Measurements from ENCODE around the gene MFAP4. TPM values are rescaled to one million over a fixed set of nuclear protein-coding genes. Genes with fewer than 3 reads are reported as not detected.

Gene MFAP4
- total and polyA plus RNA-seq, 8 donors = 1.2 to 25.5 (median 11.5) TPM

DNA sequence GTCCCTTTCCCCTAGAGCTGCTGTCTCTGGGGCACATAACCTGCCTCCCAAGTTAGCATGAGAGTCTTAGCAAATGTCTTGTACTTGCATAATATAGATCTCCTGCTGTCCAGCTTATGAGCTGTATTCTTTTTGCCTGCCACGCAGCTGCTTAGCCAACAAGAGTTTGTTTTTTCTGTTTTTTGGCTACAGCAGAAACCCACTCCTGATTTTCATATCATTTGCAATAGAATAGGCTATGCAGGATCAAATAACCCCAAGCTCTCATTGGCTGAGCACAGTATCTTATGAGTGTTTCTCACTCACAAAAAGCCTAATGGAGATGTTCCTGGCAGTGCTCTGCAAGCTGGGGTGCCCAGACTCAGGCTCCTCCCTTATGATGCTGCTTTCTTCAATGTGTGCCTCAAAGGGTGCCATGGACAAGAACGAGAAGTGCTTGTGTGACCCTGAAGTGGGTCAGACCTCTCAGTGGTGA lies 47.6 kb downstream of the MFAP4 start:
- WGBS, 2 donors = 79 to 82% methylated on average over 2 of the region's 2 CpGs
- DNase-seq = peak in 1 of 6 donors; percentile 2
- Histone ChIP-seq H3K9me3 (no peaks in the 10 kb centered on the region), H3K36me3 (peaks cover 0 to 3% (median 0%) of the 10 kb centered on the region in 3 donors), H3K4me1 (peaks cover 0 to 3% (median 0%) of the 10 kb centered on the region in 3 donors), H3K4me3 (no peak overlapping the region), H3K27me3 (no peaks in the 10 kb centered on the region), H3K27ac (no peak overlapping the region)
- ATAC-seq = no peak
- no peak for FAIRE-seq
- intact Hi-C loops (cut with DNase I) = no loop called here
- TF ChIP-seq, protein P1, sequence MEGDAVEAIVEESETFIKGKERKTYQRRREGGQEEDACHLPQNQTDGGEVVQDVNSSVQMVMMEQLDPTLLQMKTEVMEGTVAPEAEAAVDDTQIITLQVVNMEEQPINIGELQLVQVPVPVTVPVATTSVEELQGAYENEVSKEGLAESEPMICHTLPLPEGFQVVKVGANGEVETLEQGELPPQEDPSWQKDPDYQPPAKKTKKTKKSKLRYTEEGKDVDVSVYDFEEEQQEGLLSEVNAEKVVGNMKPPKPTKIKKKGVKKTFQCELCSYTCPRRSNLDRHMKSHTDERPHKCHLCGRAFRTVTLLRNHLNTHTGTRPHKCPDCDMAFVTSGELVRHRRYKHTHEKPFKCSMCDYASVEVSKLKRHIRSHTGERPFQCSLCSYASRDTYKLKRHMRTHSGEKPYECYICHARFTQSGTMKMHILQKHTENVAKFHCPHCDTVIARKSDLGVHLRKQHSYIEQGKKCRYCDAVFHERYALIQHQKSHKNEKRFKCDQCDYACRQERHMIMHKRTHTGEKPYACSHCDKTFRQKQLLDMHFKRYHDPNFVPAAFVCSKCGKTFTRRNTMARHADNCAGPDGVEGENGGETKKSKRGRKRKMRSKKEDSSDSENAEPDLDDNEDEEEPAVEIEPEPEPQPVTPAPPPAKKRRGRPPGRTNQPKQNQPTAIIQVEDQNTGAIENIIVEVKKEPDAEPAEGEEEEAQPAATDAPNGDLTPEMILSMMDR (IDR thresholded peaks at IDR 0.05) = no peak

DNA sequence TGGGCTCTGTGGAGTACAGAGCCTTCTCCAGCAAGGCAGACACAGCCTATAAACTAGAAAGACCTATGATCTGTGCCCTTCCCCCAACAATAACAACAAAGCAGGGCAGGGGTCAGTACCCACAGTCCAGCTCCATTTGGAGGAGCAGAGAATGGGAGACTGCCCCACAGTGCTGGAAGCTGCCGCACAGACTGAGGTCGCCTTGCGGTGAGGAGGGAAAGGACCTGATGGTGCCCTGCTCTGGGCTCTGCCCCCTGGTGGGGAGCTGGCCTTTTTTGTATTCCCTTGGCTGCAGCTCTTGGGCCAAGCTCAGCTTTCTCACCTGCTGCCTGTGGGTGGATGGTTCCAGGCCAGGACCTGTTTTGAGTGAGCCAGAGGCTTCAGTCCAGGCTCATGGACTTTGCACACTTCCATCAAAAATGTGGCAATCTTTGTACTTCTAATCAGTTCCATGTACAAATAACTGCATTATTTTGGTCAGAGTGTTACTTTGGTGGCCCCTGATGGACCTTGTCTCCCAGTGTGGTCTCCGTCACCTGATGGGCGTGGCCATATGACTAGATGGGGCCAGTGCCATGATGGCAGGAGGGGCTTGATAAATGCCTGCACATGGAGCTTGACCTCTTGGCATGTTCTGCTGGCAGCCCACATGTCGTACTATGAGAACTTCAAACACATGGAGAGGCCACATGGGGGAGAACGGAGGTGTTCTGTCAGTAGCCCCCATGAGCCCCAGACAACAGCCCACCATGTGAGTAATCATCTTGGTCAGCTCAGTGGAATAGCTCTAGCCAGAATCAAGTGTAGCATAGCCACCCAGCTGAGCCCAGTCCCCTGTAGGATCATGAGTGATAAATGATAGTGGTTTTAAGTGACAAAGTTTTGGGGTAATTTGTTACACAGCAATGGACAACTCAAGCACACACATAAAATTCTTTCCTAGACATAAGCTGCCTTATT lies 48.7 kb downstream of the MFAP4 start:
- no peak overlapping the region for H3K4me3 ChIP-seq
- intact Hi-C loops (cut with DNase I) = no loop called here
- 35 to 45% methylated on average over 7 of the region's 7 CpGs for WGBS, 2 donors
- DNase-seq (peak; percentile 66 to 87 (median 82)), FAIRE-seq (no peak), ATAC-seq (peak; percentile 89 to 94 (median 90))
- H3K4me1 ChIP-seq = peaks cover 0 to 3% (median 0%) of the 10 kb centered on the region in 3 donors
- TF ChIP-seq, protein P1 (IDR thresholded peaks at IDR 0.05) = peak; percentile 60 to 79 (median 70)
- H3K36me3 ChIP-seq = peaks cover 0 to 4% (median 0%) of the 10 kb centered on the region in 3 donors
- peak overlapping the region in 1 of 4 donors; percentile 28 for H3K27ac ChIP-seq
- H3K9me3 ChIP-seq = no peaks in the 10 kb centered on the region
- no peaks in the 10 kb centered on the region for H3K27me3 ChIP-seq

DNA sequence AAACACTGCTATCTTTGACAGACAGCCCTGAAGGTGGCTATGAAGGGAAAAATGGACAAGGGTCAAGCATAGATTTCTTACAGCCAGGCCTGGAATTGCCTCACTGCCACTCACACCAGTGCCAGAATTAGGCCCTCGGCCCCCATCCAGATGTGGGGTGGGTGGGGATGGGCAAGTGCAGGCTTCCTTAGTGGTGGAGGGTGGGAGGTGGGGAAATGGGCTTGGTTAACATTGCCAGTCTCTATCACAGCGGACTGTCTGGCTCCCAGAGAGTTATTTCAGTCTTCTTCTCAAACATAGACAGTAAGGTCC lies 49.3 kb downstream of the MFAP4 start:
- Histone ChIP-seq H3K9me3 (no peaks in the 10 kb centered on the region), H3K4me3 (no peak overlapping the region), H3K27ac (no peak overlapping the region), H3K36me3 (peaks cover 0 to 4% (median 0%) of the 10 kb centered on the region in 3 donors), H3K4me1 (peaks cover 0 to 3% (median 0%) of the 10 kb centered on the region in 3 donors), H3K27me3 (no peaks in the 10 kb centered on the region)
- no peak for FAIRE-seq
- no peak for ATAC-seq
- no peak for DNase-seq
- 58 to 62% methylated on average over 2 of the region's 2 CpGs for WGBS, 2 donors
- intact Hi-C loops (cut with DNase I) = no loop called here
- TF ChIP-seq, protein P1 (IDR thresholded peaks at IDR 0.05) = no peak

DNA sequence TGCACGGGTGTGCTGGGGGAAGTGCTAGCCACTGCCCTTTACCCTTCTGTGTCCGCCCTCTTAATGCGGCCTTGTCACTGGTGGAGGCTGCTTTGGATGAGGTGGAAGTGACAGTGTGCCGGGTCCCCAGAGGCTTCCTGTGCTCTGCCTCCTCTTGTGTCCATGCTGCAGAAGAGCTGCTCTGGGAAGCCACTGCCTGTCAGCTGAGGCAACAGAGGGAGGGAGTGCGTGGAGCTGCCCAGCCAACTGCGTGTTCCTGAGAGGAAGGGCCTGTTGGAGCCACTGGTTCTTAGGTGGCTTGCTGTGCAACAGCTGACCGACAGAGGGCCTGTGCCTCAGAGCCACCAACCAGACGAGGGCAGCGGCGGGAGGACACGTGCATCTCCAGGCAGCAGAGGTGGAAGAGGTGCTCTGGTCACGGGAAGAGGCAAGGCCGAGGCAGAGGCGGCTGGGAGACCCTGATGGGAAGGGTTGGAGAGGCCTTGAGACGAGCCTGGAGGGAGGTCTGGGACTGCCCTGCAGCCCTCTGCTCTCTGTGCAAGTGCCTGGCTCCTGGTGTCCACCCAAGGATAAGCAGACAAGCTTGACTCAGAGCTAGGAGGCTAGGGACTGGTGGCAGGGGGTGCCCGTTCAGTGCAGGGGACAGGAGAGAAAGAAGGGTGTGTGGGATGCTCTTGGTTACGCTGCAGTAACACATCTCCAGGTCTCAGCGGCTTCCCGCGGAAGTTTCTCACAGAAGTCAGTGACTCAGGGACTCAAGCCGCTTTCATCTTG lies 49.9 kb downstream of the MFAP4 start:
- ATAC-seq = peak in 2 of 4 donors; percentile 17 to 82
- intact Hi-C loops (cut with DNase I) = no loop called here
- H3K4me1 ChIP-seq = peaks cover 0 to 3% (median 0%) of the 10 kb centered on the region in 3 donors
- TF ChIP-seq, protein P1 (IDR thresholded peaks at IDR 0.05) = peak in 1 of 4 donors; percentile 30
- peak in 1 of 6 donors; percentile 74 for DNase-seq
- peaks cover 0 to 4% (median 0%) of the 10 kb centered on the region in 3 donors for H3K36me3 ChIP-seq
- no peak for FAIRE-seq
- H3K27ac ChIP-seq = no peak overlapping the region
- 70 to 75% methylated on average over 21 of the region's 21 CpGs for WGBS, 2 donors
- no peak overlapping the region for H3K4me3 ChIP-seq
- no peaks in the 10 kb centered on the region for H3K27me3 ChIP-seq
- no peaks in the 10 kb centered on the region for H3K9me3 ChIP-seq
